Right renal pelvis (tissue), 4 donors: Measurements from ENCODE around the gene MRPS7. TPM values are rescaled to one million over a fixed set of nuclear protein-coding genes. Genes with fewer than 3 reads are reported as not detected.

Experiments
- DNase-seq, 4 donors: peaks; one replicate each; pipeline ENCODE4 v3.0.0-alpha.2; 2013; ENCODE audit warnings: low read depth in 4 of 4, low spot score in 3 of 4, missing footprints in 1 of 4
- polyA plus RNA-seq, 4 donors: library from polyadenylated mRNA; unstranded; fragments of 120-200 nt; gene quantifications; one replicate each; pipeline ENCODE4 v1.2.1, GENCODE V29; 2013; ENCODE audit not compliant: insufficient read length in 4 of 4

MRPS7 gene
- polyA plus RNA-seq: 10 to 100 TPM; 72.5 to 80.2 (median 76.1) TPM

GRCh38 chr17:75261336-75262111 lies at the start of gene MRPS7, which contains the start of gene GGA3:
MRPS7 (plus strand) TSS chr17:75261879; CDS start chr17:75261901, 22 bp downstream.
GGA3 (minus strand) TSS chr17:75261606; CDS start chr17:75261587, 19 bp downstream.
- DNase-seq: peak; percentile 90 to 95 (median 91)

DNA sequence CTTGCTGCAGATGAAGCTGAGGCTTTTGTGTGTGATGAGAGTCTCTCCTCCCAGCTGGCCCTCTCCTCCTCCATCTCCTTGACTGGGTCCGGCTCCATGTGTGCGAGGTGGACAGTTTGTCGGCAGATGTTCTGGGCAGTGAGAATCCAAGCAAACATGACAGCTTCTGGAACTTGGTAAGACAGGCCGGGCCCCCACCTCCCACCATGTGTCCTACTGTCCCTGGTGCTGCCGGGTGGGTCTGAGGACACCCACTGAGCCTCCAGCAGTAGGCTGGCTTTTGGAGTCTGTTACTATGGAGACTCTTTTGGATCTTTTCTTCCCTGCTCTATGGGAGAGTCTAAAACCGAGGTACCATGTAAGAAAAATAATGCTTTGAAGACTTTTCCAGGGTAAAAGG lies 43.5 kb upstream of the MRPS7 start:
- DNase-seq: no peak

DNA sequence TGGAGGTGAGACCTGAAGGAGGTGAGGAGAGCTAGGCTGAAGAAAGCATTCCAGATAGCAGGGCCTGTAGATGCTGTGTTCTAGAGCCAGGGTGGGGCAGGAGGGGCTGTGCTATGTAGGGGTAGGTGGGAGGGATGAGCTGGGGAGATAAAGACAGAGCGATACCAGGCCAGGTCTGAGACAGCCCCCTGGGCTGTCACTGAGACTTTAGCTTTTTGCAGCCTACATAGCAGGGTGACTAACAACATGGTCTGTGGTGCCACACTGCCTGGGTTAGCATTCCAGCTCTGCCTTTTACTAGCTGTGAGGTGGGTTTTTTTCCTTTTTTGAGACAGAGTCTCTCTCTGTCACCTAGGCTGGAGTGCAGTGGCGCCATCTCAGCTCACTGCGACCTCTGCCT lies 41.9 kb upstream of the MRPS7 start:
- DNase-seq: no peak

- no peak for DNase-seq
These were observed 36.7 kb upstream of the MRPS7 start for GRCh38 chr17:75225016-75225415.

GRCh38 chr17:75227729-75228128 lies 34.0 kb upstream of the MRPS7 start:
- no peak for DNase-seq

DNA sequence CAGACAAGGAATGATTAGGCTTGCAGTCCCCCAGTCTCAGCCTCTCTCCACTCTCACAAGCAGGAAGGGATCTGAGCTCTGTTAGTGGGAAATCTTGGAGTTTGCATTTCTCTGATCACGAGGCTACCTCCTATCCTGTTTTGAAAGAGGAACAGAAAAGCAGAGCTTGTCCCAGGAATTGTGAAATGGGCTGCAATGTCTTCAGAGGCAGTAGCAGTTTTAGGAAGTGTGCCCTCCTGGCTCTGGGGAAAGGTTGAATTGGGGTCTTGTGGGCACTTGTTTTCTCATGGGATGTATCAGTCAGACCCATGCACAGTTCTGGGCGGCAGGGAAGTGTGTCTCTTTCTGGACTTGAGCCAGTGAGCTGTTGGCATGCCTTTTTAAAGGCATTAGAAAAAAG lies 33.4 kb upstream of the MRPS7 start:
- DNase-seq: no peak

DNA sequence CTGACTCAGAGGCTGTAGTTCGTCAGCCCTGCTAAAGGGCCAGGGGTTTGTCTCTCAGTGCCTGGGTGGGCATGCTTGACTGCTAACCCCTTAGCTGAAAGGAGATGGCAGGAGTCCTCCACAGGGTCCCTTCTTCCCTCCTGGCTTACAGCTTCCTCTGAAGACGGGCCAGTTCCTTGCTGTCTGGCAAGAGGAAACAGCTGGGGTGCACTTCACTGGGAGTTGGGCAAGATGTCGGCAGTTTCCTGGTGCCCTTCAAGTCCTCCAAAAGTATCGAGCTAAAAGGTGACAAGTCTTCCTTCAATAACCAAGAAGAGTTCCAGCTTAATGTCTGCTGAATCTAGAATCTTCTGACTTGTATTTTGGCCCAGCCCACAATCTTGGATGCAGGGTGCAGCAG lies 32.8 kb upstream of the MRPS7 start:
- no peak for DNase-seq

DNA sequence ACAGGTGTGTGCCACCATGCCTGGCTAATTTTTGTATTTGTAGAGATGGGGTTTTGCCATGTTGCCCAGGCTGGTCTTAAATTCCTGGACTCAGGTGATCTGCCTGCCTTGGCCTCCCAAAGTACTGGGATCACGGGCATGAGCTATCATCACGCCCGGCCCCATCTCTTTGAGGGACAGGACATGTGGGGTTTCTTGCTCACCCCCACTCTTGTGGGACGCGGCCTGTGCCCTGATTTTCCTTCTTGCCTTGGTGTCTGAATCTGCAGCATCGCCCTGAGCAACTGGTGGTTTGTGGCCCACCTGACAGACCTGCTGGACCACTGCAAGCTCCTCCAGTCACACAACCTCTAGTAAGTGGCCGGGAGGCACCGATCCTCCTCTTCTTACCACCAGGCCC lies 30.6 kb upstream of the MRPS7 start:
- no peak for DNase-seq

DNA sequence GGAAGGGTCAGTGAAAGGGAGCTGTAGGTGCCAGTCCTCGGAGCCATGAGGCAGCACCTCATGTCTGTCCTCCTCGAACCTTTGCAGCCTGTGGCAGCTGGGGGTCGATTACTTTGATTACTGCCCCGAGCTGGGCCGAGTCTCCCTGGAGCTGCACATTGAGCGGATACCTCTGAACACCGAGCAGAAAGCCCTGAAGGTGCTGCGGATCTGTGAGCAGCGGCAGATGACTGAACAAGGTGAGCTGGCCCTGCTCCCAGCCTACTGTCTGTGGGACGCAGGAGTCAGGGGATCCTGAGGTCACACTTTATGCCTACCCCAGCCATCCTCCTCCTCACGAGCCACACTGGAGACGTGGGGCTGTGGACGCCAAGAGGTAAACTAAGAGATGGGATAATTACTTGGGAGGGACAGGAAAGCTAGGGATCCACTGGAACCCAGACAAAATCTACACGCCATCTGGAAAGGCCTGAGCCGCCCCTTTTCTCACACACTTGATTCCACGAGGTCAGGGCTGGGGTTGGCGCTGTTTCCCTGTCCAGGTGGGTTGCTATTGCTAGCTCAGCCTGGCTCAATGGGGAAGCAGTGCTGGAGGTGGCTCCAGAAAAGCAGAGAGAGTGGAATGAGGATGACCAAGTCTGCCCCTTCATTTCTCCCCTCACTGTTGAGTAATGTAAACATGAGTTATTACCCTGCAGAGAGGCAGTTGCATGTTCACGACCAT lies 29.8 kb upstream of the MRPS7 start:
- no peak for DNase-seq

DNA sequence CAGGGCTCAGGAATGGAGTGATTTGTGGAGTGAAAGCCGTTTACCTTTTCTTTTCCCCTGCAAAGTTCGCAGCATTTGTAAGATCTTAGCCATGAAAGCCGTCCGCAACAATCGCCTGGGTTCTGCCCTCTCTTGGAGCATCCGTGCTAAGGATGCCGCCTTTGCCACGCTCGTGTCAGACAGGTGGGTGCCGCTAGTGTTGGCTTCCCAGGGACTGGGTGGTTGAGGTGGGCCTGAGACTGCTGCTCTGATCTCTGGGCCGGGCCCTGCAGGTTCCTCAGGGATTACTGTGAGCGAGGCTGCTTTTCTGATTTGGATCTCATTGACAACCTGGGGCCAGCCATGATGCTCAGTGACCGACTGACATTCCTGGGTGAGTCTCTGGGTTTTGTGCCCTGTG lies 28.9 kb upstream of the MRPS7 start:
- DNase-seq: no peak

- DNase-seq: no peak
These were observed 24.3 kb upstream of the MRPS7 start for GRCh38 chr17:75237100-75238014.

- DNase-seq: no peak
These were observed 23.6 kb upstream of the MRPS7 start for GRCh38 chr17:75238020-75238580.

- peak in 2 of 4 donors; percentile 16 to 29 for DNase-seq
These were observed 22.9 kb upstream of the MRPS7 start for GRCh38 chr17:75238684-75239191.

GRCh38 chr17:75239214-75239613 lies 22.5 kb upstream of the MRPS7 start:
- DNase-seq: no peak

- DNase-seq: no peak
These were observed 21.8 kb upstream of the MRPS7 start for GRCh38 chr17:75239778-75240393.

DNA sequence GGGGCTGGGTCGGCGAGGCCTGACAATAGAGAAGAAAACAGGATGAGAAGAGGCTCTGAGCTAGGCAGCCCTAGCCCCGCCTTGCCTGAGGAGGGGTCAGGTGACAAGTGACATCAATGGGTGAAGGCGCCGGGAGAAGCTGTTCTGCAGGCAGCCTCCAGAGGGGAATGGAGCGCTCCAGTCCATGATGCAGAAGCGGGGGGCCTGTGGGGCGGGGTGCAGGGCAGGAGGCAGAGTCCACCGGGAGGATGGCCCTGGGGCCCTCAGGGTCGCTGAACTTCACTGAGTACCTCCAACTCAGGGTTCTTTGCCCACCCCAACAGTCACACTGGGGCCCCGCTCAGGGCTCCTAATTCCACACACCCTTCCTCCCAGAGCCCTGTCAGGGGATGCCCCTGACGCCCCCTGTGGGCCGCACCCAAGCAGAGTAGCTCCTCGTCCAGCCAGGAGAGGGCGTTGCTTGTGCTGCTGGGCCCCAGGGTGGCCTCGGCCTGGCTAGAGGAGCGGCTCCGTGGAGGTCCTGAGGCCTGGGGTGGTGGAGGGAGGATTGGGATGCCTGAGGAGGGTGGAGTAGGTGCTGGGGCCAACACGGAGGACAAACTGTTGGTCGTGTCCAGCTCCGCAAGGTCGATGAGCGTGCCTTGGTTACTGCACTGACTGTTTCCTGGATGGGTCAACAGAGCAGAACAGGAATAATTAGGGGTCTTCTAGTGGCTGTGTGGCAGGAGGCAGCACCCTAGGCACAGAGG lies 21.1 kb upstream of the MRPS7 start:
- no peak for DNase-seq

DNA sequence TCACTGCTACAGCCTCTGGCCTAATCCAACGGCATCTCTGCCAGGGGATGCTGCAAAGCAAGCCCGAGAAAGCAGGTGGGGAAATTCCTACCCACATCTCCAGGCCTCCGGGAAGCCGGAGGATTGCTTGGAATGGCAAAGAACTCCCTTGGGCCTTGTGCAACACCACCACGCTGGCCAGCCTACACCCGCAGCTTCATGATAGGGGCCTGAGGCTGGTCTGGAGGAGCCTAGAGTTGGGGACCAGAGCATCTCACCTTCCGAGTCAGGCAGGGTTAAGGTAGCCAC lies 20.6 kb upstream of the MRPS7 start:
- no peak for DNase-seq

- no peak for DNase-seq
These were observed 20.2 kb upstream of the MRPS7 start for GRCh38 chr17:75241502-75241901.

GRCh38 chr17:75241996-75242460 lies 19.7 kb upstream of the MRPS7 start:
- no peak for DNase-seq
